Measurements from ENCODE around the gene RPS24.

The RPS24 gene

DNA sequence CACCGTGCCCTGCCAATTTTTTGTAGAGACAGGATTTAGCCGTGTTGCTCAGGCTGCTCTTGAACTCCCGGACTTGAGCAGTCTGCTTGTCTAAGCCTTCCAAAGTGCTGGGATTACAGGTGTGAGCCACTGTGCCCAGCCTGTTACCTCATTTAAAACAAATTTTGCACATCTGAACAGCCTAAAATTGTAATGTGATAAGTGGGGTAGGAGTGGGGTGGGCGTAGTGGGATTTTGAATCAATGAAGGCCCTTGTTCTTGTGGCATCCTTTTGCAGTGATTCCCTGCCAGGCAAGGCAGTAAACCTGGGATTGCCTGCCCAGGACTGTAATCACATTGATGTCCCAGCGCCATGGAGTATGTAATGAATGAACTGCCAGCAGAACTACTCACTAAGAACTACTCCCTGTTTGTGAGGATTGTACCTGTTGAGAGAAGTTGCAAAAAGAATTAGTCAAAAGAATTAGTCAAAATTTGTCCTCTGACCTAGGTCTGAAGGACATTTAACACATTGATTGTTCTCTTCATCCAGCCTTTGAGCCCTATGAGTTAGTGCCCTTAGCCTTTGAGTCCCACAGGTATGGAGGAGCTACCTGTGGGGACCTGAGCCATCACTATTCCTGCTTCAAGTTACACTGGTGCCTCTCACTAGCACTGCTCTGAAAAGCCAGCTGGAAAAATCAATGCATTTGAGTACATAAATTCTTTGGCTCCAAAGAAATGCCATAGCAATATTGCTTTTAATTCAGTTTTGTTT lies 5.3 kb downstream of the RPS24 start:
- Histone ChIP-seq H3K4me3 (ENCODE audit: low read depth, low read length) (no peak overlapping the region; the same call in 1 of the 2 replicates), H3K4me1 (peaks cover 36% of the 10 kb centered on the region)
- TF ChIP-seq, protein P1, sequence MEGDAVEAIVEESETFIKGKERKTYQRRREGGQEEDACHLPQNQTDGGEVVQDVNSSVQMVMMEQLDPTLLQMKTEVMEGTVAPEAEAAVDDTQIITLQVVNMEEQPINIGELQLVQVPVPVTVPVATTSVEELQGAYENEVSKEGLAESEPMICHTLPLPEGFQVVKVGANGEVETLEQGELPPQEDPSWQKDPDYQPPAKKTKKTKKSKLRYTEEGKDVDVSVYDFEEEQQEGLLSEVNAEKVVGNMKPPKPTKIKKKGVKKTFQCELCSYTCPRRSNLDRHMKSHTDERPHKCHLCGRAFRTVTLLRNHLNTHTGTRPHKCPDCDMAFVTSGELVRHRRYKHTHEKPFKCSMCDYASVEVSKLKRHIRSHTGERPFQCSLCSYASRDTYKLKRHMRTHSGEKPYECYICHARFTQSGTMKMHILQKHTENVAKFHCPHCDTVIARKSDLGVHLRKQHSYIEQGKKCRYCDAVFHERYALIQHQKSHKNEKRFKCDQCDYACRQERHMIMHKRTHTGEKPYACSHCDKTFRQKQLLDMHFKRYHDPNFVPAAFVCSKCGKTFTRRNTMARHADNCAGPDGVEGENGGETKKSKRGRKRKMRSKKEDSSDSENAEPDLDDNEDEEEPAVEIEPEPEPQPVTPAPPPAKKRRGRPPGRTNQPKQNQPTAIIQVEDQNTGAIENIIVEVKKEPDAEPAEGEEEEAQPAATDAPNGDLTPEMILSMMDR (IDR thresholded peaks at IDR 0.05; ENCODE audit: low read depth, low read length) = no peak

DNA sequence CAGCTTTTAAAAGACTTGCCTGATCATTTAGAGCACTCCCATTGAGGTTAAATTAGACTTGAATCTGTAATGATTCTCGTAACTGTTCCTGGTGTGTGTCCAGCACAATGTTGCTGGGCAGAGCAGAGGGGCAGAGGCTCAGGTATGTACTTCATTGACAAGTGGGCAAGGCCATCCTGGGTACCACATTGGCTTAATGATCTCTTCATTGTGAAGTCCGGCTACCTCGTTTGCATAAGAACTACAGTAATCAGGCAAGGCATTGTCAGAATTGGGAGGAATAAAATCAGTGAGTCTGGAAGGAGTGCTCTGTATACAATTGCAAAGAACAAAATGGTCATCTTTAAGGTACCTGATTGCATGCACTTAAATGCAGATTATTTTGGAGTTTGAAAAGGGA lies 6.1 kb downstream of the RPS24 start:
- Histone ChIP-seq H3K9me3 (no peaks in the 10 kb centered on the region), H3K4me3 (ENCODE audit: low read depth, low read length) (no peak overlapping the region; the same call in 1 of the 2 replicates), H3K36me3 (peaks cover 82% of the 10 kb centered on the region), H3K4me1 (peaks cover 36% of the 10 kb centered on the region), H3K27me3 (no peaks in the 10 kb centered on the region)
- TF ChIP-seq, protein P1 (IDR thresholded peaks at IDR 0.05; ENCODE audit: low read depth, low read length) = no peak
- DNase-seq = no peak

More for the DNA sequence above, 5.3 kb downstream of the RPS24 start:
- no peaks in the 10 kb centered on the region for H3K27me3 ChIP-seq
- H3K9me3 ChIP-seq = no peaks in the 10 kb centered on the region
- DNase-seq = no peak
- H3K36me3 ChIP-seq = peaks cover 86% of the 10 kb centered on the region

DNA sequence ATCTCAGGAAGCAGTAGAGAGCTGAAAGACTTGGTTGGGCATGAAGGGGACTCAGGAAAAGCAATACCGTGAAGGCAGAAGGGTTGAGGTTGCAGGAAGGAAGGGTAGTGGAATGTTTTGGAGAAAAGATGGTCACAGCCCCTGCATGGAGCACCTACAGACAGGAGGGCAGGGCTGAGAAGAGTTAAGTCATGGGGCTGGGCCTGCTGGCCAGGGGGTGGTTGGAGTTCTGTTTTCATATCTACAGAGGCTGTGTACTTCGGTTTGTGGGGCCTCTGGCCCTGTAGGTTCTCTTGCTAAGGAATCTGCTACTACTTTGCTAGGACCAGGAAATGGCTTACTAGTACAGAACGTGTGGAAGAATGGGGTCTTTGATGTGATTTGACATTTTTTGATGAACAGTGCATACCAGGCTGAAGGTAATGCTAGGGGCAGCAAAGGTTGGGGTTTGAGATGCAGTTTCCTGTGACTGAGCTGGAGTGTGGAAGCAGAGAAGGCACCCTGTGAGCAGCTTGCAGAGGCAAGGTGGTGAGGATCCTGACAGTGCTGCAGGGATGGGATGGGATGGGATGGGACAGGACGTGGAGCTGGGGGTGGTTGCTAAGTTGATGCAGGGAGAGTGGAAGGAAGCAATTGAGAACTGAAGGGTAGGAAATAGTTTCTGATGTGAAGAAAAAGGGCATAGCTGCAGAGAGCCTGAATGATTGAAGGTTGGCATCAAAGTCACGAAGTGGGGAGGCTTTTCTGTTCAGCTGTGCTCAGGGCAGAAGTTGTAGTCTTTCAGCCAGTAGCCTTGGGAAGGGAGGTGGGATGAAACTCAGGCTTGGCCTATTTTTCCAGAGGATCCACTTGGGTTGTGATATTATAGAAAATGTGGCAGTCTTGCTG lies 7.8 kb downstream of the RPS24 start:
- Histone ChIP-seq H3K4me1 (peaks cover 36% of the 10 kb centered on the region), H3K36me3 (peaks cover 65% of the 10 kb centered on the region), H3K27me3 (no peaks in the 10 kb centered on the region), H3K4me3 (ENCODE audit: low read depth, low read length) (no peak overlapping the region), H3K9me3 (no peaks in the 10 kb centered on the region)
- TF ChIP-seq, protein P1 (IDR thresholded peaks at IDR 0.05; ENCODE audit: low read depth, low read length) = no peak
- DNase-seq = no peak

DNA sequence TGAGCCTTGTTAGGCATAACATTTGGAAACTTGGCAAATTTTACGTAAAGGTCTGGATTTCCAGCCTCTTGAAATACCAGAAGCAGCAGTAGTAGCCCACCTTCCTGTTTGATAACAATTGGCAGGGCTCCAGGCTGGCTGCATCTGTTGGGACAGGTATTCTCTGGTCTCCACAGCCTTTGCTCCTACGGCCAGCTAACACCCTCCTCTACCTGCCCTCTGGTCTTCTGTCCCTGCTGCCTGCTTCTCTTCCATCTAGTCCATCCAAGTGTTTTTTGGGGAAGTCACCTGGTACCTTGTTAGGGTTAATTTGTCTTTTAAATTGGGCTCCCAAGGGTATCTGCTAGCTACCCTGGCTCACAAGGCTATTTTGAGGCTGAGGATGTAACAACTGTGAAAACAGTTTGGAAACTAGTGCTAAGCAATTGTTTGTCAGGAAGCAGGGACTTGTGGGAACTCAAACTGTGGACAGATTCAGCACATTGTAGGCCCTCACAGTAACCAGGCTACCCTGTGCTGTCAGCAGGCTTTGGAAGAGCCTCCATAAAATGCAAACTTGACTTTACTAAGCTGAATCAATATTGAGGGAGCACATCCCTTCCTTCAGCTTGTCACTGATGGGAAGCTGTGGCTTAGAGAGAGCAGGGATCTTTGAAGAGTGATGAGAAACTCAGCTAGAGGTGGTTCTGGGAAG lies 8.5 kb downstream of the RPS24 start:
- H3K9me3 ChIP-seq = no peaks in the 10 kb centered on the region
- H3K4me3 ChIP-seq (ENCODE audit: low read depth, low read length) = no peak overlapping the region
- TF ChIP-seq, protein P1 (IDR thresholded peaks at IDR 0.05; ENCODE audit: low read depth, low read length) = no peak
- H3K36me3 ChIP-seq = peaks cover 57% of the 10 kb centered on the region
- H3K4me1 ChIP-seq = peaks cover 31% of the 10 kb centered on the region
- DNase-seq = peak; percentile 47
- H3K27me3 ChIP-seq = no peaks in the 10 kb centered on the region

DNA sequence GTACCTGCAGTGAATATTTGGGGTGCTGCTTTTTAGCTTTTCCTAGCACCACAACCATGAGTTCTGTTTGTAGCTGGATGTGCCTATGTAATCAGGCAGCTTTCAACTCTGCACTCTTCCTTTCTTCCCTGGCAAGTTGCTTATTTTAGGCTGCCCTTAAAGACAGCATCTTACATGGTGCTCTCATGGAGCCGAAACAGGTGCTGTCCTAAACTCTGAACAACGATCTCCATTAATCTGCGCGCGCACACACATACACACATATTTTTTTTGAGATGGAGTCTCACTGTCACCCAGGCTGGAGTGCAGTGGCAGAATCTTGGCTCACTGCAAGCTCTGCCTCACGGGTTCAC lies 9.1 kb downstream of the RPS24 start:
- no peak for DNase-seq
- no peak overlapping the region for H3K4me3 ChIP-seq (ENCODE audit: low read depth, low read length)
- peaks cover 31% of the 10 kb centered on the region for H3K4me1 ChIP-seq
- H3K9me3 ChIP-seq = no peaks in the 10 kb centered on the region
- peaks cover 52% of the 10 kb centered on the region for H3K36me3 ChIP-seq
- TF ChIP-seq, protein P1 (IDR thresholded peaks at IDR 0.05; ENCODE audit: low read depth, low read length) = no peak
- no peaks in the 10 kb centered on the region for H3K27me3 ChIP-seq
